Sigmoid colon (tissue), 7 donors: Measurements from ENCODE around the gene DOCK1. TPM values are rescaled to one million over a fixed set of nuclear protein-coding genes. Genes with fewer than 3 reads are reported as not detected.

Experiments
- DNase-seq: peaks from one replicate; pipeline ENCODE4 v3.0.0-alpha.2; 2019
- H3K27ac ChIP-seq, 4 donors: fragments of 200-600 bp; sonication (generic); one replicate each; pipeline ENCODE4 v1.5.1; 2016 to 2019; ENCODE audit warnings: mild to moderate bottlenecking in 1 of 4
- H3K27me3 ChIP-seq, 3 donors: fragments of 200-600 bp; sonication (generic); one replicate each; pipeline ENCODE4 v1.5.1; 2019; ENCODE audit warnings: mild to moderate bottlenecking in 1 of 3
- H3K36me3 ChIP-seq, 4 donors: fragments of 200-600 bp; sonication (generic); one replicate each; pipeline ENCODE4 v1.5.1; 2016 to 2019
- H3K4me1 ChIP-seq, 4 donors: fragments of 200-600 bp; sonication (generic); one replicate each; pipeline ENCODE4 v1.5.1; 2017 to 2019
- H3K4me3 ChIP-seq, 4 donors: fragments of 200-600 bp; sonication (generic); one replicate each; pipeline ENCODE4 v1.5.1; 2017 to 2019; ENCODE audit warnings: mild to moderate bottlenecking in 2 of 4, moderate library complexity in 1 of 4
- H3K9me3 ChIP-seq, 4 donors: fragments of 200-600 bp in 3 of 4; sonication (generic) in 3 of 4; one replicate each; pipeline versions ENCODE4 v1.5.1 to v1.6.1; 2013 to 2019
- CTCF ChIP-seq, 4 experiments: fragments of 450-650 bp in 3 of 4; fragments of 200-600 bp in 1 of 4; IDR thresholded peaks; one replicate each; pipeline ENCODE4 v1.5.1; 2016 to 2019; ENCODE audit warnings: antibody characterized with exemption in 4 of 4, mild to moderate bottlenecking in 3 of 4, moderate library complexity in 2 of 4
- EP300 ChIP-seq, 4 donors: sonication (generic); formaldehyde crosslinking; IDR thresholded peaks; one replicate each; pipeline ENCODE4 v1.6.1; 2017; ENCODE audit warnings: antibody characterized with exemption in 4 of 4
- POLR2A ChIP-seq, 2 donors: fragments of 450-650 bp; IDR thresholded peaks; one replicate each; pipeline ENCODE4 v1.6.1; 2016; ENCODE audit warnings: antibody characterized with exemption in 2 of 2, mild to moderate bottlenecking in 2 of 2, moderate library complexity in 2 of 2
- POLR2AphosphoS5 ChIP-seq, 4 donors: sonication (generic); formaldehyde crosslinking; IDR thresholded peaks; one replicate each; pipeline ENCODE4 v1.6.1; 2017; ENCODE audit warnings: antibody characterized with exemption in 4 of 4
- WGBS, 2 donors: extraction: QIAGEN DNeasy Blood & Tissue Kit; methylation state at CpG; one replicate each; pipeline ENCODE4 v1.1.7; 2013; 5-methylcytosine and 5-hydroxymethylcytosine counted together
- intact Hi-C: fragments of 100-400 bp; cut with DNase I; formaldehyde crosslinking; loops from one replicate; pipeline ENCODE4 v1.15.1; 2023
- polyA plus RNA-seq, 3 donors: library from polyadenylated mRNA; stranded (reverse); fragments of 200-250 nt; gene quantifications; one replicate each; pipeline ENCODE4 v1.2.3, GENCODE V29; 2013
- total RNA-seq, 4 donors: library from RNA; depleted of rRNA; stranded (reverse); fragments of >200 nt; gene quantifications; one replicate each; pipeline ENCODE4 v1.1.0, GENCODE V29; 2016
- donor health status: healthy with polysubstance abuse.
- donor health status: Bipolar disorder and iron deficiency.
- donor health status: healthy.

Gene DOCK1
- total and polyA plus RNA-seq, 7 donors = 15.0 to 53.7 (median 40.2) TPM

DNA sequence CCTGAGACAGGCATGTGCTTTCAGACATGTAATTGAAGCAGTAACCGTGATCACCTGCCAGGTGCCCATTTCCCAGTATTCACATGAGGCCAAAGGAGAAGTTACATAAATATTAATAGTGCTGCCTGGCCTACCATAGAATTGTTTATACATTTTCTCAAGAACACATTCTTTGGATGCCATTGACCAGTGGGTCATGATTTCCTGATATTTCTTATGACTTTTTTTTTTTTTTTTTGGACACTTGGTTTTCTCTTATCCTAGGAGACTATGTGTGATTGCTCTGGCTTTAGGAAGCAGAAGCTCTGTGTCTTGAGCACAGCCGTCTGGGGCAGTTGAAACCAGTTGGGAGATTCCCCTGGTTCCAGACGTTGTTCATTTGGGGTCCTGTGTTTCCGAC is 500.0 kb downstream of the DOCK1 start:
- DNase-seq = no peak
- Histone ChIP-seq H3K27me3 (no peaks in the 10 kb centered on the region), H3K36me3 (peaks cover 0 to 13% (median 0%) of the 10 kb centered on the region in 4 donors), H3K27ac (no peak overlapping the region), H3K4me3 (no peak overlapping the region), H3K9me3 (no peaks in the 10 kb centered on the region), H3K4me1 (peaks cover 0 to 4% (median 0%) of the 10 kb centered on the region in 4 donors)
- TF ChIP-seq POLR2AphosphoS5 (IDR thresholded peaks at IDR 0.05) (no peak), EP300 (IDR thresholded peaks at IDR 0.05) (no peak), CTCF (IDR thresholded peaks at IDR 0.05) (no peak), POLR2A (IDR thresholded peaks at IDR 0.05) (no peak)
- intact Hi-C loops = no loop called here
- 82 to 93% methylated on average over 4 of the region's 4 CpGs for whole genome bisulfite sequencing, 2 donors

DNA sequence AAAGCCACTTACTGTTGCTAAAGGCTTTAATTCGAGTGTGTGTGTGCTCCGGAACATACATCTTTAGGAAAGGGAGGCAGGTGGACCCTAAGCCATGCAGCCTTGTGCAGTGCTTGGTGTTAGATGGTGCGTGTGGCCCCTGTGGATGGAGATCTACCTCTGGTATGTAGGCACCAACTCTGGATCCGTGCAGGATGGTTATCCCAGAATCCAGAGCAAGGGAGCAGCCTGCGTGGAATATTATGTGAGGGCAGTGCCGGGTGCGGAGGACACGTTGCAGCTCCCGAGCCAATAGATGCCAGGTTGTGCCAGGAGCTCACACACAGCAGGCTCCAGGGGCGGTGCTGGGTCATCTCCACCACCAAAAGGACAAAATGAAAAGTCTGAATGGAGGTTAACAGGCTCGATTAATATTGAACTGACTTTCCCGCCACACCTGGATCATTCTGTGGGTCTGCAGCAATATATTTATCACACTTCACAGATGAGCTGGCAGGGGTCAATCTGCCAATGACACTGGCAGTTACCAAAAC is 500.9 kb downstream of the DOCK1 start:
- intact Hi-C loops = no loop called here
- Histone ChIP-seq H3K36me3 (peaks cover 0 to 22% (median 2%) of the 10 kb centered on the region in 4 donors), H3K4me1 (peaks cover 0 to 4% (median 0%) of the 10 kb centered on the region in 4 donors), H3K4me3 (no peak overlapping the region), H3K27me3 (no peaks in the 10 kb centered on the region), H3K27ac (no peak overlapping the region), H3K9me3 (no peaks in the 10 kb centered on the region)
- WGBS, 2 donors = 93 to 96% methylated on average over 12 of the region's 12 CpGs
- TF ChIP-seq EP300 (IDR thresholded peaks at IDR 0.05) = no peak
- TF ChIP-seq CTCF (IDR thresholded peaks at IDR 0.05) = no peak
- TF ChIP-seq POLR2A (IDR thresholded peaks at IDR 0.05) = no peak
- no peak for TF ChIP-seq POLR2AphosphoS5 (IDR thresholded peaks at IDR 0.05)
- peak; percentile 35 for DNase-seq

- intact Hi-C loops = no loop called here
- no peaks in the 10 kb centered on the region for H3K9me3 ChIP-seq
- 75 to 78% methylated on average over 6 of the region's 6 CpGs for WGBS, 2 donors
- no peak overlapping the region for H3K27ac ChIP-seq
- peaks cover 0 to 4% (median 0%) of the 10 kb centered on the region in 4 donors for H3K4me1 ChIP-seq
- no peak overlapping the region for H3K4me3 ChIP-seq
- peaks cover 0 to 28% (median 2%) of the 10 kb centered on the region in 4 donors for H3K36me3 ChIP-seq
- TF ChIP-seq CTCF (IDR thresholded peaks at IDR 0.05) (no peak), POLR2AphosphoS5 (IDR thresholded peaks at IDR 0.05) (no peak)
- H3K27me3 ChIP-seq = no peaks in the 10 kb centered on the region
- DNase-seq = no peak
Measured at GRCh38 chr10:127407551-127407950, 502.3 kb downstream of the DOCK1 start.

DNA sequence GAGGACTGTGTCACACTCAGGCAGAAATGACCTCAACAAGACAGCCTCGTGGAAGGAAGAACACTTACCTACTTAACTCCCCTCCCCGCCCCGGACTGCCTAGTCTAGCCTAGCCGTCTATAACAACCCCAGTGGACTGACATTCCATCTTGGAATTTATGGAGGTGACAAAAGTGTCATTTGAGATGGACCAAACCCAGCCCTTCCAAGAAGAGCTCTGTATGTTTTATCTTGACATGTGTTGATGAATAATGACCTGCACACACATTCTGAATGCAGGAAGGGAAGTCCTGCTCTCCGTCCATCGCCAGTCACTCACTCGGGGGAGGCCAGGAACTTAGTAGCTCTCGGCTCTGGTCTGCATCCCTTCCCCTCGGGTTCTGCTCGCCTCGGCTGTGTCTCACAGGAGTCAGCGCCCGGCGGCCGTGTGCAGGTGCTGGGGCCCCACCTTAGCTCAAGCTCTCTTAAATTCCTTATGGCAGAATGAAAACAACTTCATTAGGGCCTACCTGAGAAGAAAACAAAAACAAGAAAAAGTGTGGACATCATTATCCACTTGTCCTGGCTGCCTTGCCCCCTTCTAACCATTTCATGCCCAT is 503.0 kb downstream of the DOCK1 start:
- Histone ChIP-seq H3K4me1 (peaks cover 0 to 4% (median 0%) of the 10 kb centered on the region in 4 donors), H3K36me3 (peaks cover 0 to 28% (median 2%) of the 10 kb centered on the region in 4 donors), H3K4me3 (no peak overlapping the region), H3K27ac (no peak overlapping the region), H3K9me3 (no peaks in the 10 kb centered on the region), H3K27me3 (no peaks in the 10 kb centered on the region)
- DNase-seq = no peak
- intact Hi-C loops = no loop called here
- 93 to 95% methylated on average over 15 of the region's 15 CpGs for WGBS, 2 donors
- TF ChIP-seq EP300 (IDR thresholded peaks at IDR 0.05) (no peak), POLR2A (IDR thresholded peaks at IDR 0.05) (no peak), POLR2AphosphoS5 (IDR thresholded peaks at IDR 0.05) (no peak), CTCF (IDR thresholded peaks at IDR 0.05) (no peak)
